ENCODE measurements around the gene ISG20. TPM values are rescaled to one million over a fixed set of nuclear protein-coding genes. Genes with fewer than 3 reads are reported as not detected.

The ISG20 gene
- total RNA-seq, 4 donors from 2014 or later: 14.3 to 47.8 (median 35.1) TPM

- WGBS, 2 donors: 91 to 96% methylated on average over 8 to 9 of the region's 9 CpGs
These were observed 5.9 kb downstream of the ISG20 start for GRCh38 chr15:88644741-88645140.

GRCh38 chr15:88645171-88646087 lies 6.6 kb downstream of the ISG20 start:
- intact Hi-C loops (cut with DNase I): no loop called here
- H3K9me3 ChIP-seq: no peaks in the 10 kb centered on the region
- no peak for DNase-seq
- no peaks in the 10 kb centered on the region for H3K36me3 ChIP-seq
- H3K4me1 ChIP-seq: peaks cover 29 to 43% of the 10 kb centered on the region in 2 donors
- 96% methylated on average over 14 of the region's 14 CpGs for WGBS, 2 donors
- no peak for TF ChIP-seq POLR2A (IDR thresholded peaks at IDR 0.05)
- TF ChIP-seq, protein P1, sequence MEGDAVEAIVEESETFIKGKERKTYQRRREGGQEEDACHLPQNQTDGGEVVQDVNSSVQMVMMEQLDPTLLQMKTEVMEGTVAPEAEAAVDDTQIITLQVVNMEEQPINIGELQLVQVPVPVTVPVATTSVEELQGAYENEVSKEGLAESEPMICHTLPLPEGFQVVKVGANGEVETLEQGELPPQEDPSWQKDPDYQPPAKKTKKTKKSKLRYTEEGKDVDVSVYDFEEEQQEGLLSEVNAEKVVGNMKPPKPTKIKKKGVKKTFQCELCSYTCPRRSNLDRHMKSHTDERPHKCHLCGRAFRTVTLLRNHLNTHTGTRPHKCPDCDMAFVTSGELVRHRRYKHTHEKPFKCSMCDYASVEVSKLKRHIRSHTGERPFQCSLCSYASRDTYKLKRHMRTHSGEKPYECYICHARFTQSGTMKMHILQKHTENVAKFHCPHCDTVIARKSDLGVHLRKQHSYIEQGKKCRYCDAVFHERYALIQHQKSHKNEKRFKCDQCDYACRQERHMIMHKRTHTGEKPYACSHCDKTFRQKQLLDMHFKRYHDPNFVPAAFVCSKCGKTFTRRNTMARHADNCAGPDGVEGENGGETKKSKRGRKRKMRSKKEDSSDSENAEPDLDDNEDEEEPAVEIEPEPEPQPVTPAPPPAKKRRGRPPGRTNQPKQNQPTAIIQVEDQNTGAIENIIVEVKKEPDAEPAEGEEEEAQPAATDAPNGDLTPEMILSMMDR (IDR thresholded peaks at IDR 0.05): no peak
- no peak overlapping the region for H3K27ac ChIP-seq
- no peaks in the 10 kb centered on the region for H3K27me3 ChIP-seq
- no peak overlapping the region for H3K4me3 ChIP-seq (replicated peaks in 1 of 3)

More at GRCh38 chr15:88644741-88645140, 5.9 kb downstream of the ISG20 start:
- Histone ChIP-seq H3K9me3 (no peaks in the 10 kb centered on the region), H3K36me3 (no peaks in the 10 kb centered on the region), H3K27me3 (no peaks in the 10 kb centered on the region), H3K4me3 (replicated peaks in 1 of 3) (no peak overlapping the region), H3K27ac (no peak overlapping the region), H3K4me1 (peaks cover 34 to 43% of the 10 kb centered on the region in 2 donors)
- TF ChIP-seq, protein P1 (IDR thresholded peaks at IDR 0.05): no peak
- no peak for TF ChIP-seq POLR2A (IDR thresholded peaks at IDR 0.05)
- intact Hi-C loops (cut with DNase I): no loop called here
- no peak for DNase-seq

- intact Hi-C loops (cut with DNase I): no loop called here
- H3K27me3 ChIP-seq: no peaks in the 10 kb centered on the region
- 92 to 94% methylated on average over 1 of the region's 1 CpG for WGBS, 2 donors
- peaks cover 23 to 37% of the 10 kb centered on the region in 2 donors for H3K4me1 ChIP-seq
- no peak overlapping the region for H3K4me3 ChIP-seq (replicated peaks in 1 of 3)
- TF ChIP-seq POLR2A (IDR thresholded peaks at IDR 0.05): no peak
- TF ChIP-seq, protein P1 (IDR thresholded peaks at IDR 0.05): no peak
- H3K27ac ChIP-seq: no peak overlapping the region
- DNase-seq: no peak
- H3K9me3 ChIP-seq: no peaks in the 10 kb centered on the region
- H3K36me3 ChIP-seq: no peaks in the 10 kb centered on the region
These were observed 7.2 kb downstream of the ISG20 start for GRCh38 chr15:88646088-88646405.

- no peak for DNase-seq
These were observed 8.1 kb downstream of the ISG20 start for GRCh38 chr15:88646951-88647350.

More at GRCh38 chr15:88646951-88647350, 8.1 kb downstream of the ISG20 start:
- TF ChIP-seq POLR2A (IDR thresholded peaks at IDR 0.05): no peak
- TF ChIP-seq, protein P1 (IDR thresholded peaks at IDR 0.05): no peak
- no peaks in the 10 kb centered on the region for H3K9me3 ChIP-seq
- 80 to 97% methylated on average over 4 to 5 of the region's 5 CpGs for WGBS, 2 donors
- H3K4me3 ChIP-seq (replicated peaks in 1 of 3): no peak overlapping the region
- intact Hi-C loops (cut with DNase I): no loop called here
- H3K27ac ChIP-seq: peak overlapping the region in 1 of 3 donors; percentile 23
- peaks cover 17 to 31% of the 10 kb centered on the region in 2 donors for H3K4me1 ChIP-seq
- H3K27me3 ChIP-seq: no peaks in the 10 kb centered on the region
- H3K36me3 ChIP-seq: no peaks in the 10 kb centered on the region

Measured in thyroid gland (tissue), 4 donors.